ENCODE results near the gene LTA4H.

Gene LTA4H

GRCh38 chr12:95997911-95998510 lies 37.4 kb downstream of the LTA4H start:
- H3K27me3 ChIP-seq (replicated peaks; ENCODE audit: insufficient read depth, low read length): no peaks in the 10 kb centered on the region
- H3K4me3 ChIP-seq (ENCODE audit: low read length): no peak overlapping the region
- no peak overlapping the region for H2AFZ ChIP-seq (ENCODE audit: low read length)
- H3K4me1 ChIP-seq (ENCODE audit: low read length): no peaks in the 10 kb centered on the region
- no peaks in the 10 kb centered on the region for H3K9me3 ChIP-seq (replicated peaks; ENCODE audit: insufficient read depth, low read length)
- H3K9me2 ChIP-seq (replicated peaks; ENCODE audit: insufficient read depth, low read length): no peaks in the 10 kb centered on the region
- H4K20me1 ChIP-seq (ENCODE audit: insufficient read depth, low read length): no peaks in the 10 kb centered on the region
- H3F3A ChIP-seq (ENCODE audit: insufficient read depth, low read length): no peaks in the 10 kb centered on the region
- no peak overlapping the region for H3K4me2 ChIP-seq (ENCODE audit: low read depth, low read length)
- H3K36me3 ChIP-seq (replicated peaks; ENCODE audit: insufficient read depth, low read length): no peaks in the 10 kb centered on the region
- no peaks in the 10 kb centered on the region for H3K79me2 ChIP-seq (ENCODE audit: low read length)
- H3K9ac ChIP-seq (ENCODE audit: low read length): no peak overlapping the region
- DNase-seq: no peak
- no peak overlapping the region for H3K27ac ChIP-seq (ENCODE audit: low read length)
- no peak for TF ChIP-seq CTCF (IDR thresholded peaks at IDR 0.05; ENCODE audit: low read length)
- no peak for TF ChIP-seq EZH2 (optimal IDR thresholded peaks at IDR 0.05; ENCODE audit: low read depth, low read length)
- TF ChIP-seq EZH2phosphoT487 (IDR thresholded peaks at IDR 0.05; ENCODE audit: low read length): no peak

GRCh38 chr12:95997276-95997675 lies 38.1 kb downstream of the LTA4H start:
- Histone ChIP-seq H3K79me2 (ENCODE audit: low read length) (no peaks in the 10 kb centered on the region), H3K9me2 (replicated peaks; ENCODE audit: insufficient read depth, low read length) (no peaks in the 10 kb centered on the region), H3F3A (ENCODE audit: insufficient read depth, low read length) (no peaks in the 10 kb centered on the region), H3K27ac (ENCODE audit: low read length) (no peak overlapping the region), H3K4me1 (ENCODE audit: low read length) (no peaks in the 10 kb centered on the region), H2AFZ (ENCODE audit: low read length) (no peak overlapping the region), H4K20me1 (ENCODE audit: insufficient read depth, low read length) (no peaks in the 10 kb centered on the region), H3K4me2 (ENCODE audit: low read depth, low read length) (no peak overlapping the region), H3K27me3 (replicated peaks; ENCODE audit: insufficient read depth, low read length) (no peaks in the 10 kb centered on the region), H3K4me3 (ENCODE audit: low read length) (no peak overlapping the region), H3K36me3 (replicated peaks; ENCODE audit: insufficient read depth, low read length) (no peaks in the 10 kb centered on the region), H3K9ac (ENCODE audit: low read length) (no peak overlapping the region), H3K9me3 (replicated peaks; ENCODE audit: insufficient read depth, low read length) (no peaks in the 10 kb centered on the region)
- TF ChIP-seq EZH2 (optimal IDR thresholded peaks at IDR 0.05; ENCODE audit: low read depth, low read length): no peak
- no peak for TF ChIP-seq EZH2phosphoT487 (IDR thresholded peaks at IDR 0.05; ENCODE audit: low read length)
- no peak for TF ChIP-seq CTCF (IDR thresholded peaks at IDR 0.05; ENCODE audit: low read length)
- no peak for DNase-seq

GRCh38 chr12:95996034-95996658 lies 39.2 kb downstream of the LTA4H start, which contains the start of gene HAL:
TSS of gene HAL (minus strand) at chr12:95996344. CDS start at chr12:95995910, 434 bp downstream.
- Histone ChIP-seq H3K27ac (ENCODE audit: low read length) (no peak within 1 kb of the TSS), H3K36me3 (replicated peaks; ENCODE audit: insufficient read depth, low read length) (no peaks in the 10 kb centered on the region), H3K9me3 (replicated peaks; ENCODE audit: insufficient read depth, low read length) (no peaks in the 10 kb centered on the region), H3K9ac (ENCODE audit: low read length) (no peak within 1 kb of the TSS), H3F3A (ENCODE audit: insufficient read depth, low read length) (no peaks in the 10 kb centered on the region), H3K79me2 (ENCODE audit: low read length) (no peaks in the 10 kb centered on the region), H4K20me1 (ENCODE audit: insufficient read depth, low read length) (no peaks in the 10 kb centered on the region), H3K27me3 (replicated peaks; ENCODE audit: insufficient read depth, low read length) (no peaks in the 10 kb centered on the region), H3K4me3 (ENCODE audit: low read length) (no peak within 1 kb of the TSS), H2AFZ (ENCODE audit: low read length) (no peak within 1 kb of the TSS), H3K9me2 (replicated peaks; ENCODE audit: insufficient read depth, low read length) (no peaks in the 10 kb centered on the region), H3K4me1 (ENCODE audit: low read length) (no peaks in the 10 kb centered on the region), H3K4me2 (ENCODE audit: low read depth, low read length) (no peak within 1 kb of the TSS)
- no peak for DNase-seq
- TF ChIP-seq CTCF (IDR thresholded peaks at IDR 0.05; ENCODE audit: low read length): no peak
- TF ChIP-seq EZH2phosphoT487 (IDR thresholded peaks at IDR 0.05; ENCODE audit: low read length): no peak
- TF ChIP-seq EZH2 (optimal IDR thresholded peaks at IDR 0.05; ENCODE audit: low read depth, low read length): no peak

Measured in MM.1S (cell line).